Neural cell (in vitro differentiated cells): ENCODE data around the gene OXLD1. TPM values are rescaled to one million over a fixed set of nuclear protein-coding genes. Genes with fewer than 3 reads are reported as not detected.

ENCODE experiments used
- H2AFZ ChIP-seq: fragments of 200-600, 300-800 bp; sonication (generic), shearing (Covaris generic); 2 replicates; pipeline ENCODE4 v1.6.0; 2014; ENCODE audit warnings: low read depth, mild to moderate bottlenecking, antibody characterized with exemption, low read length, moderate library complexity
- H3F3A ChIP-seq: fragments of 200-600 bp; shearing (Covaris generic); 2 replicates; pipeline ENCODE4 v1.6.1; 2016; ENCODE audit warnings: mild to moderate bottlenecking, moderate library complexity, mixed read lengths, antibody characterized with exemption, low read length; ENCODE audit not compliant: insufficient read depth, poor library complexity, severe bottlenecking
- H3K27ac ChIP-seq: fragments of 200-600, 300-800 bp; sonication (generic), shearing (Covaris generic); 2 replicates; pipeline ENCODE4 v1.5.1; 2014; ENCODE audit warnings: mild to moderate bottlenecking, low read length, moderate library complexity
- H3K27me3 ChIP-seq: fragments of 300-800, 200-600 bp; sonication (generic), shearing (Covaris generic); 2 replicates; pipeline ENCODE4 v1.6.0; 2014; ENCODE audit warnings: mild to moderate bottlenecking, low read depth, low read length, moderate library complexity; ENCODE audit not compliant: insufficient read depth
- H3K36me3 ChIP-seq: fragments of 300-800, 200-600 bp; sonication (generic), shearing (Covaris generic); 2 replicates; pipeline ENCODE4 v1.5.1; 2014; ENCODE audit warnings: mild to moderate bottlenecking, antibody characterized with exemption, low read length, moderate library complexity; ENCODE audit not compliant: insufficient read depth
- H3K4me2 ChIP-seq: fragments of 300-800, 200-600 bp; sonication (generic), shearing (Covaris generic); 2 replicates; pipeline ENCODE4 v1.6.0; 2014; ENCODE audit warnings: mild to moderate bottlenecking, low read length
- H3K4me3 ChIP-seq: fragments of 300-800, 200-600 bp; sonication (generic), shearing (Covaris generic); 2 replicates; pipeline ENCODE4 v1.5.1; 2014; ENCODE audit warnings: mild to moderate bottlenecking, low read length, moderate library complexity
- H3K79me2 ChIP-seq: fragments of 200-600 bp; shearing (Covaris generic); replicated peaks from 2 replicates; pipeline ENCODE4 v1.6.0; 2014; ENCODE audit warnings: mild to moderate bottlenecking, low read length, moderate library complexity; ENCODE audit not compliant: insufficient read depth
- H3K9ac ChIP-seq: fragments of 300-800, 200-600 bp; sonication (generic), shearing (Covaris generic); 2 replicates; pipeline ENCODE4 v1.6.1; 2016; ENCODE audit warnings: mild to moderate bottlenecking, low read length, mixed read lengths
- H3K9me2 ChIP-seq: fragments of 200-600 bp; shearing (Covaris generic); 2 replicates; pipeline ENCODE4 v1.6.1; 2016; ENCODE audit warnings: mild to moderate bottlenecking, low read length, mixed read lengths; ENCODE audit not compliant: insufficient read depth
- H3K9me3 ChIP-seq: fragments of 200-600, 300-800 bp; sonication (generic), shearing (Covaris generic); 2 replicates; pipeline ENCODE4 v1.6.1; 2016; ENCODE audit warnings: mild to moderate bottlenecking, mixed run types, low read length, moderate library complexity, mixed read lengths
- H4K20me1 ChIP-seq: fragments of 200-600 bp; shearing (Covaris generic); 2 replicates; pipeline ENCODE4 v1.6.1; 2016; ENCODE audit warnings: mild to moderate bottlenecking, mixed run types; ENCODE audit not compliant: insufficient read depth
- CTCF ChIP-seq: fragments of 450-650 bp; IDR thresholded peaks from 2 replicates; pipeline ENCODE4 v1.5.1; 2014; ENCODE audit warnings: antibody characterized with exemption, mild to moderate bottlenecking, moderate library complexity; ENCODE audit not compliant: poor library complexity, severe bottlenecking
- EP300 ChIP-seq: fragments of 450-650 bp; conservative IDR thresholded peaks from 2 replicates; pipeline ENCODE4 v1.6.1; 2014; ENCODE audit warnings: antibody characterized with exemption, mild to moderate bottlenecking, moderate library complexity; ENCODE audit not compliant: poor library complexity, severe bottlenecking
- EZH2 ChIP-seq: fragments of 200-600, 300-800 bp; shearing (Covaris generic), sonication (generic); IDR thresholded peaks from 2 replicates; pipeline ENCODE4 v1.6.1; 2014; ENCODE audit warnings: antibody characterized with exemption, low read length, borderline replicate concordance, mild to moderate bottlenecking; ENCODE audit not compliant: insufficient read depth, poor library complexity, severe bottlenecking
- MXI1 ChIP-seq: fragments of 450-650 bp; conservative IDR thresholded peaks from 2 replicates; pipeline ENCODE4 v1.6.1; 2014; ENCODE audit warnings: antibody characterized with exemption, mild to moderate bottlenecking; ENCODE audit not compliant: poor library complexity, severe bottlenecking
- POLR2AphosphoS5 ChIP-seq: IDR thresholded peaks from 2 replicates; pipeline ENCODE4 v1.6.1; 2012
- RAD21 ChIP-seq: fragments of 450-650 bp; conservative IDR thresholded peaks from 2 replicates; pipeline ENCODE4 v1.6.1; 2014; ENCODE audit warnings: antibody characterized with exemption, mild to moderate bottlenecking, moderate library complexity
- SMC3 ChIP-seq: fragments of 450-650 bp; conservative IDR thresholded peaks from 2 replicates; pipeline ENCODE4 v1.6.1; 2014; ENCODE audit warnings: antibody characterized with exemption, mild to moderate bottlenecking, moderate library complexity; ENCODE audit not compliant: poor library complexity
- TAF1 ChIP-seq: IDR thresholded peaks from 2 replicates; pipeline ENCODE4 v1.6.1; 2012; ENCODE audit warnings: low read depth
- polyA plus RNA-seq: library from polyadenylated mRNA; depleted of rRNA; stranded (reverse); fragments of >200 nt; gene quantifications from 2 replicates; pipeline ENCODE4 v1.2.3, GENCODE V29; 2014
- TF ChIP-seq, protein P1 (sequence below): IDR thresholded peaks from 2 replicates; pipeline ENCODE4 v1.6.1; 2012; ENCODE audit warnings: borderline replicate concordance

OXLD1 gene
- polyA plus RNA-seq, 1 donor from 2014 or later: 61.0 TPM

- H4K20me1 ChIP-seq: peaks cover 7% of the 10 kb centered on the region
- no peaks in the 10 kb centered on the region for H3F3A ChIP-seq
- H3K9me3 ChIP-seq: no peaks in the 10 kb centered on the region
- H3K9ac ChIP-seq: peak overlapping the region; percentile 80
- H2AFZ ChIP-seq: no peak overlapping the region
- no peaks in the 10 kb centered on the region for H3K27me3 ChIP-seq
- H3K9me2 ChIP-seq: no peaks in the 10 kb centered on the region
- H3K36me3 ChIP-seq: no peaks in the 10 kb centered on the region
- no peak overlapping the region for H3K27ac ChIP-seq
- H3K4me3 ChIP-seq: peak overlapping the region; percentile 100
- no peak overlapping the region for H3K4me2 ChIP-seq
- TF ChIP-seq, protein P1, sequence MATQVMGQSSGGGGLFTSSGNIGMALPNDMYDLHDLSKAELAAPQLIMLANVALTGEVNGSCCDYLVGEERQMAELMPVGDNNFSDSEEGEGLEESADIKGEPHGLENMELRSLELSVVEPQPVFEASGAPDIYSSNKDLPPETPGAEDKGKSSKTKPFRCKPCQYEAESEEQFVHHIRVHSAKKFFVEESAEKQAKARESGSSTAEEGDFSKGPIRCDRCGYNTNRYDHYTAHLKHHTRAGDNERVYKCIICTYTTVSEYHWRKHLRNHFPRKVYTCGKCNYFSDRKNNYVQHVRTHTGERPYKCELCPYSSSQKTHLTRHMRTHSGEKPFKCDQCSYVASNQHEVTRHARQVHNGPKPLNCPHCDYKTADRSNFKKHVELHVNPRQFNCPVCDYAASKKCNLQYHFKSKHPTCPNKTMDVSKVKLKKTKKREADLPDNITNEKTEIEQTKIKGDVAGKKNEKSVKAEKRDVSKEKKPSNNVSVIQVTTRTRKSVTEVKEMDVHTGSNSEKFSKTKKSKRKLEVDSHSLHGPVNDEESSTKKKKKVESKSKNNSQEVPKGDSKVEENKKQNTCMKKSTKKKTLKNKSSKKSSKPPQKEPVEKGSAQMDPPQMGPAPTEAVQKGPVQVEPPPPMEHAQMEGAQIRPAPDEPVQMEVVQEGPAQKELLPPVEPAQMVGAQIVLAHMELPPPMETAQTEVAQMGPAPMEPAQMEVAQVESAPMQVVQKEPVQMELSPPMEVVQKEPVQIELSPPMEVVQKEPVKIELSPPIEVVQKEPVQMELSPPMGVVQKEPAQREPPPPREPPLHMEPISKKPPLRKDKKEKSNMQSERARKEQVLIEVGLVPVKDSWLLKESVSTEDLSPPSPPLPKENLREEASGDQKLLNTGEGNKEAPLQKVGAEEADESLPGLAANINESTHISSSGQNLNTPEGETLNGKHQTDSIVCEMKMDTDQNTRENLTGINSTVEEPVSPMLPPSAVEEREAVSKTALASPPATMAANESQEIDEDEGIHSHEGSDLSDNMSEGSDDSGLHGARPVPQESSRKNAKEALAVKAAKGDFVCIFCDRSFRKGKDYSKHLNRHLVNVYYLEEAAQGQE: no peak
- H3K79me2 ChIP-seq: peaks cover 37% of the 10 kb centered on the region
Measured at GRCh38 chr17:81685108-81685507, 18.7 kb upstream of the OXLD1 start.

- Histone ChIP-seq H3K27ac (no peak overlapping the region), H3K9ac (peak overlapping the region; percentile 80), H3K4me3 (peak overlapping the region; percentile 100), H4K20me1 (peaks cover 7% of the 10 kb centered on the region), H2AFZ (no peak overlapping the region), H3K27me3 (no peaks in the 10 kb centered on the region), H3K9me3 (no peaks in the 10 kb centered on the region), H3K79me2 (peaks cover 37% of the 10 kb centered on the region), H3K9me2 (no peaks in the 10 kb centered on the region), H3K4me2 (peak overlapping the region; percentile 89), H3K36me3 (no peaks in the 10 kb centered on the region), H3F3A (no peaks in the 10 kb centered on the region)
- TF ChIP-seq SMC3 (no peak), EZH2 (no peak), EP300 (no peak), RAD21 (no peak), MXI1 (no peak), CTCF (no peak), TAF1 (no peak), POLR2AphosphoS5 (no peak)
- TF ChIP-seq, protein P1: no peak
Measured at GRCh38 chr17:81684442-81684911, 18.1 kb upstream of the OXLD1 start.
